ENCODE data around the gene PCSK7.
A peak's percentile ranks its signal among the peaks of the same experiment; 100 is the strongest.

PCSK7 gene

GRCh38 chr11:117249571-117249970, 17.7 kb upstream of the PCSK7 start:
- Histone ChIP-seq H2AFZ (no peak overlapping the region), H3K79me2 (no peaks in the 10 kb centered on the region), H3K36me3 (ENCODE audit: control insufficient read depth, insufficient read depth, low read length) (no peaks in the 10 kb centered on the region), H3K4me2 (ENCODE audit: low read length) (no peak overlapping the region), H3K9ac (no peak overlapping the region), H3K4me1 (no peaks in the 10 kb centered on the region), H3K27me3 (ENCODE audit: control insufficient read depth, insufficient read depth, low read length) (no peaks in the 10 kb centered on the region), H3K4me3 (ENCODE audit: low read depth, low read length) (no peak overlapping the region), H3K9me3 (ENCODE audit: control insufficient read depth, low read length) (no peaks in the 10 kb centered on the region), H3K27ac (no peak overlapping the region)
- TF ChIP-seq CTCF (IDR thresholded peaks at IDR 0.05) = no peak

GRCh38 chr11:117248341-117248740, 16.5 kb upstream of the PCSK7 start:
- Histone ChIP-seq H3K4me3 (ENCODE audit: low read depth, low read length) (no peak overlapping the region), H3K27ac (no peak overlapping the region), H3K36me3 (ENCODE audit: control insufficient read depth, insufficient read depth, low read length) (no peaks in the 10 kb centered on the region), H3K4me2 (ENCODE audit: low read length) (no peak overlapping the region), H3K79me2 (no peaks in the 10 kb centered on the region), H3K4me1 (no peaks in the 10 kb centered on the region), H3K9ac (no peak overlapping the region), H2AFZ (no peak overlapping the region), H3K27me3 (ENCODE audit: control insufficient read depth, insufficient read depth, low read length) (no peaks in the 10 kb centered on the region), H3K9me3 (ENCODE audit: control insufficient read depth, low read length) (no peaks in the 10 kb centered on the region)
- no peak for TF ChIP-seq CTCF (IDR thresholded peaks at IDR 0.05)

- no peaks in the 10 kb centered on the region for H3K4me1 ChIP-seq
- no peak overlapping the region for H3K27ac ChIP-seq
- H3K79me2 ChIP-seq = no peaks in the 10 kb centered on the region
- TF ChIP-seq CTCF (IDR thresholded peaks at IDR 0.05) = no peak
- H3K36me3 ChIP-seq (ENCODE audit: control insufficient read depth, insufficient read depth, low read length) = no peaks in the 10 kb centered on the region
- H3K9ac ChIP-seq = no peak overlapping the region
- H3K9me3 ChIP-seq (ENCODE audit: control insufficient read depth, low read length) = no peaks in the 10 kb centered on the region
- H3K4me2 ChIP-seq (ENCODE audit: low read length) = no peak overlapping the region
- H3K27me3 ChIP-seq (ENCODE audit: control insufficient read depth, insufficient read depth, low read length) = no peaks in the 10 kb centered on the region
- no peak overlapping the region for H3K4me3 ChIP-seq (ENCODE audit: low read depth, low read length)
- no peak overlapping the region for H2AFZ ChIP-seq
These were observed 7.4 kb upstream of the PCSK7 start for GRCh38 chr11:117239295-117239694.

- Histone ChIP-seq H3K79me2 (no peaks in the 10 kb centered on the region), H3K4me1 (no peaks in the 10 kb centered on the region), H3K4me2 (ENCODE audit: low read length) (no peak overlapping the region), H3K27me3 (ENCODE audit: control insufficient read depth, insufficient read depth, low read length) (no peaks in the 10 kb centered on the region), H3K36me3 (ENCODE audit: control insufficient read depth, insufficient read depth, low read length) (no peaks in the 10 kb centered on the region), H3K27ac (no peak overlapping the region), H3K9ac (no peak overlapping the region), H3K4me3 (ENCODE audit: low read depth, low read length) (no peak overlapping the region), H2AFZ (no peak overlapping the region), H3K9me3 (ENCODE audit: control insufficient read depth, low read length) (no peaks in the 10 kb centered on the region)
- TF ChIP-seq CTCF (IDR thresholded peaks at IDR 0.05) = no peak
These were observed 6.3 kb upstream of the PCSK7 start for GRCh38 chr11:117238221-117238620.

GRCh38 chr11:117232911-117233409, 1.1 kb upstream of the PCSK7 start:
- H3K9ac ChIP-seq = no peak overlapping the region
- no peak for TF ChIP-seq CTCF (IDR thresholded peaks at IDR 0.05)
- H3K36me3 ChIP-seq (ENCODE audit: control insufficient read depth, insufficient read depth, low read length) = no peaks in the 10 kb centered on the region
- peaks cover 3% of the 10 kb centered on the region for H3K79me2 ChIP-seq
- H3K4me3 ChIP-seq (ENCODE audit: low read depth, low read length) = peak overlapping the region; percentile 62
- peak overlapping the region; percentile 77 for H3K4me2 ChIP-seq (ENCODE audit: low read length)
- peak overlapping the region; percentile 75 for H3K27ac ChIP-seq
- no peaks in the 10 kb centered on the region for H3K4me1 ChIP-seq
- H3K9me3 ChIP-seq (ENCODE audit: control insufficient read depth, low read length) = no peaks in the 10 kb centered on the region
- H3K27me3 ChIP-seq (ENCODE audit: control insufficient read depth, insufficient read depth, low read length) = no peaks in the 10 kb centered on the region
- peak overlapping the region; percentile 74 for H2AFZ ChIP-seq

Measured in parathyroid adenoma (tissue), 2 donors.